K562 (cell line): ENCODE data around the gene MRPL16. TPM values are rescaled to one million over a fixed set of nuclear protein-coding genes. Genes with fewer than 3 reads are reported as not detected.

ENCODE experiments used
- ARID4B ChIP-seq: sonication (generic); formaldehyde crosslinking; IDR thresholded peaks from 2 replicates; pipeline ENCODE4 v1.8.0; 2022; ENCODE audit warnings: mild to moderate bottlenecking, missing genetic modification reagents
- CBFA2T3 ChIP-seq: fragments of 450-650 bp; IDR thresholded peaks from 2 replicates; pipeline ENCODE4 v1.6.1; 2017
- CBX3 ChIP-seq, 2 experiments: IDR thresholded peaks; 1 replicate in 1 of 2; 2 replicates in 1 of 2; pipeline ENCODE4 v1.6.1; 2012; ENCODE audit warnings: inconsistent platforms in 2 of 2, low read length in 2 of 2, borderline replicate concordance in 1 of 2, control low read depth in 1 of 2
- DMBX1 ChIP-seq: fragments of 250-450 bp; sonication (Bioruptor Pico); IDR thresholded peaks from 2 replicates; pipeline ENCODE4 v1.8.0; 2022; ENCODE audit warnings: inconsistent platforms, mild to moderate bottlenecking, moderate library complexity, borderline replicate concordance
- HOMEZ ChIP-seq: fragments of 250-450 bp; sonication (Bioruptor Pico); IDR thresholded peaks from 2 replicates; pipeline ENCODE4 v1.4.0; 2020; ENCODE audit warnings: mild to moderate bottlenecking, moderate library complexity
- KDM2B ChIP-seq: fragments of 250-450 bp; sonication (Bioruptor Pico); IDR thresholded peaks from 2 replicates; pipeline ENCODE4 v1.8.0; 2021; ENCODE audit warnings: mild to moderate bottlenecking, moderate library complexity
- NCOA4 ChIP-seq: fragments of 450-650 bp; IDR thresholded peaks from 2 replicates; pipeline ENCODE4 v1.6.1; 2018; ENCODE audit warnings: mild to moderate bottlenecking; ENCODE audit not compliant: partially characterized antibody
- NR2F6 ChIP-seq: fragments of 450-650 bp; formaldehyde crosslinking; IDR thresholded peaks from 2 replicates; pipeline ENCODE4 v1.4.0; 2020; ENCODE audit warnings: mild to moderate bottlenecking
- PCBP2 ChIP-seq: fragments of 200-400 bp; formaldehyde crosslinking; IDR thresholded peaks from 2 replicates; pipeline ENCODE4 v1.6.1; 2018; ENCODE audit warnings: low read length, low read depth, mild to moderate bottlenecking, moderate library complexity; ENCODE audit not compliant: poor library complexity, severe bottlenecking
- ZNF143 ChIP-seq: sonication (generic); formaldehyde crosslinking; IDR thresholded peaks from 2 replicates; pipeline ENCODE4 v1.9.0; 2022; ENCODE audit warnings: mild to moderate bottlenecking, missing genetic modification reagents
- polyA plus RNA-seq, 8 experiments: library from polyadenylated mRNA; depleted of rRNA in 4 of 8; stranded (reverse) in 5 of 8; unstranded in 3 of 8; fragments of >200 nt; fragmentation: Nextera tagmentation in 2 of 8; fragmentation: Illumina TruSeq in 1 of 8; extraction: Ambion mirVana in 2 of 8; extraction: Trizol in 1 of 8; gene quantifications; 2 replicates each; pipeline versions ENCODE4 v1.2.1 to v1.2.3, GENCODE V29; 2011 to 2014; ENCODE audit warnings: inconsistent platforms in 1 of 8, missing spikeins in 1 of 8
- total RNA-seq, 7 experiments: library from RNA; depleted of rRNA in 6 of 7; stranded (reverse); fragments of >200 nt in 6 of 7; fragmentation: Illumina TruSeq in 2 of 7; extraction: Trizol in 2 of 7; gene quantifications; 2 replicates each; pipeline versions ENCODE4 v1.2.1 to v1.2.3, GENCODE V29; 2011 to 2021; ENCODE audit warnings: low replicate concordance in 1 of 7
- TF ChIP-seq, protein P1 (sequence below): fragments of 200-800 bp; sonication (Bioruptor generic); IDR thresholded peaks from 2 replicates; pipeline ENCODE4 v1.6.1; 2017; ENCODE audit warnings: missing genetic modification characterization, missing compliant biosample characterization
- TF ChIP-seq, protein P2 (sequence below), 2 experiments: IDR thresholded peaks in 1 of 2; conservative IDR thresholded peaks in 1 of 2; 2 replicates each; pipeline ENCODE4 v1.6.1; 2016; ENCODE audit warnings: low read depth in 2 of 2, mild to moderate bottlenecking in 1 of 2, missing compliant biosample characterization in 1 of 2, missing genetic modification characterization in 1 of 2, moderate library complexity in 1 of 2
- TF ChIP-seq, protein P3 (sequence below): fragments of 450-650 bp; formaldehyde crosslinking; conservative IDR thresholded peaks from 2 replicates; pipeline ENCODE4 v1.4.0; 2022; ENCODE audit warnings: mild to moderate bottlenecking, missing genetic modification characterization

MRPL16 gene
- total and polyA plus RNA-seq, 9 of the 15 experiments (the other 6 are each of a cell fraction or from before 2014, with no cell fraction given): 63.3 to 209 (median 157) TPM

DNA sequence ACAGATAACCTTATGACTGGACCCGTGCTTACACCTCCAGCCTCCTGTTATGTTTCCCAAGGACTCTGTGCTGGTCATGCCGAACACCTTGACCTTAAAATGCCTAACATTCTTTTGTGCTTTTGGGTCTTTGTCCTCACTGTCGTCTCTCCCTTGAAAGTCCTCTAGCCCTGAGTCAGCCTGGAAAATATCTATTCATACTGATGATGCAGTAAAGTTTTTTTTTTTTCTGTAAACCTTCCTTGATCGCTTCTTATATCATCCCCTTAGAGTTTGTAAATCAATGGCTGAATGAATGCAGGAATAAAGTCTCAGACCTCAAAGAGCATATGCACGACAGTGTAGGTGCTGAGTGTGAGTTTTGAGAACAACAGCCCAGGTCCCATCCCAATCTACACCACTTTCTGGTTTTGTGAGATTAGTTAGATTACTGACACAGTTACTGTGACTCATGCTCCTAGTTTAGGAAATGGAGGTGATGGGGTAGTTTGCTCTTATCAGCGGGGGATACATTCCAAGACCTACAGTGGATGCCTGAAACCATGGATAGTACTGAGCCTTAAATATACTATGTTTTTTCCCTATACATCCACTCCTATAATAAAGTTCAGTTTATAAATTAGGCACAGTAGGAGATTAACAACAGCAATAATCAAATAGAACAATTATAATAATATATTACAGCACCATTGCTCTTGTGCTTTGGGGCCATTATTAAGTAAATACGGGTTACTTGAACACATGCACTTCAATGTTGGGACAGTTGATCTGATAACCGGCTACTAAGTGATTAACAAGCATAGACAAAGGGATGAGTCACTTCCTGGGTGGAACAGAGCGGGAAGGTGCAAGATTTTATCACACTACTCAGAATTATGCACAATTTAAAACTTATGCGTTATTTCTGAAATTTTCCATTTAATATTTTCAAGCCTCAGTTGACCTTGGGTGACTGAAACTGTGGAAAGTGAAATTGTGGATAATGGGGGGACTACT, 47.2 kb upstream of the MRPL16 start (continued):
- no peak for TF ChIP-seq ARID4B (CRISPR knock-in tag)
- TF ChIP-seq CBFA2T3: peak; percentile 87
- TF ChIP-seq, protein P1, sequence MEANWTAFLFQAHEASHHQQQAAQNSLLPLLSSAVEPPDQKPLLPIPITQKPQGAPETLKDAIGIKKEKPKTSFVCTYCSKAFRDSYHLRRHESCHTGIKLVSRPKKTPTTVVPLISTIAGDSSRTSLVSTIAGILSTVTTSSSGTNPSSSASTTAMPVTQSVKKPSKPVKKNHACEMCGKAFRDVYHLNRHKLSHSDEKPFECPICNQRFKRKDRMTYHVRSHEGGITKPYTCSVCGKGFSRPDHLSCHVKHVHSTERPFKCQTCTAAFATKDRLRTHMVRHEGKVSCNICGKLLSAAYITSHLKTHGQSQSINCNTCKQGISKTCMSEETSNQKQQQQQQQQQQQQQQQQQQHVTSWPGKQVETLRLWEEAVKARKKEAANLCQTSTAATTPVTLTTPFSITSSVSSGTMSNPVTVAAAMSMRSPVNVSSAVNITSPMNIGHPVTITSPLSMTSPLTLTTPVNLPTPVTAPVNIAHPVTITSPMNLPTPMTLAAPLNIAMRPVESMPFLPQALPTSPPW (CRISPR knock-in tag): peak; percentile 20; the same call in 1 of the 2 replicates
- TF ChIP-seq NCOA4: no peak
- no peak for TF ChIP-seq NR2F6 (CRISPR knock-in tag)
- no peak for TF ChIP-seq ZNF143
- TF ChIP-seq, protein P2, sequence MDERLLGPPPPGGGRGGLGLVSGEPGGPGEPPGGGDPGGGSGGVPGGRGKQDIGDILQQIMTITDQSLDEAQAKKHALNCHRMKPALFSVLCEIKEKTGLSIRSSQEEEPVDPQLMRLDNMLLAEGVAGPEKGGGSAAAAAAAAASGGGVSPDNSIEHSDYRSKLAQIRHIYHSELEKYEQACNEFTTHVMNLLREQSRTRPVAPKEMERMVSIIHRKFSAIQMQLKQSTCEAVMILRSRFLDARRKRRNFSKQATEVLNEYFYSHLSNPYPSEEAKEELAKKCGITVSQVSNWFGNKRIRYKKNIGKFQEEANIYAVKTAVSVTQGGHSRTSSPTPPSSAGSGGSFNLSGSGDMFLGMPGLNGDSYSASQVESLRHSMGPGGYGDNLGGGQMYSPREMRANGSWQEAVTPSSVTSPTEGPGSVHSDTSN (CRISPR knock-in tag; IDR thresholded peaks at IDR 0.05; ENCODE audit: low read depth): no peak
- TF ChIP-seq, protein P2 (tag; conservative IDR thresholded peaks at IDR 0.05; ENCODE audit: low read depth): peak; percentile 67; the same call in 1 of the 2 replicates
- TF ChIP-seq PCBP2: no peak
- no peak for TF ChIP-seq KDM2B (CRISPR knock-in tag)
- TF ChIP-seq HOMEZ: no peak
- TF ChIP-seq, protein P3, sequence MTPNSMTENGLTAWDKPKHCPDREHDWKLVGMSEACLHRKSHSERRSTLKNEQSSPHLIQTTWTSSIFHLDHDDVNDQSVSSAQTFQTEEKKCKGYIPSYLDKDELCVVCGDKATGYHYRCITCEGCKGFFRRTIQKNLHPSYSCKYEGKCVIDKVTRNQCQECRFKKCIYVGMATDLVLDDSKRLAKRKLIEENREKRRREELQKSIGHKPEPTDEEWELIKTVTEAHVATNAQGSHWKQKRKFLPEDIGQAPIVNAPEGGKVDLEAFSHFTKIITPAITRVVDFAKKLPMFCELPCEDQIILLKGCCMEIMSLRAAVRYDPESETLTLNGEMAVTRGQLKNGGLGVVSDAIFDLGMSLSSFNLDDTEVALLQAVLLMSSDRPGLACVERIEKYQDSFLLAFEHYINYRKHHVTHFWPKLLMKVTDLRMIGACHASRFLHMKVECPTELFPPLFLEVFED (CRISPR knock-in tag): no peak
- TF ChIP-seq CBX3 (IDR thresholded peaks at IDR 0.05; ENCODE audit: borderline replicate concordance in 1 of 2, low read length in 2 of 2): peak in 1 of 2 experiments; percentile 71; a peak in 2 of 3 replicates
- no peak; the same call in 1 of the 2 replicates for TF ChIP-seq DMBX1 (CRISPR knock-in tag)
